Measurements from ENCODE around the gene S100A2.

DNA sequence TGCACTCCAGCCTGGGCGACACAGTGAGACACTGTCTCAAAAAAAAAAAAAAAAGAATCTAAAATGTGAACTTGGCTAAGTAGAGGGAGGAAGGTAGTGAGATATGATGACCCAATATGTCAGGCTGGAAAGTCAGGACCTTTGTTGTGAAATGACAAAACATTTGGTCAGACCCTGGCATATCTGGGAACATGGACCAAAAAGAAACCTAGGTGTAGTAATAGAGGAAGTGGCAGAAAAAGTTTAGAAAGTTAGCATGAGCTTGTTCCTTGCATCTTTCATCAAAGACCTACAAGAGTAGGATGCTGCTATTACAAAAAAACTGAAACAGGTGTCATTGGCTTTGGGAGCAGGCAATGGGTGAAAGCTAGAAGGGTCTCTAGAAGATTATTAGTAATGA lies 9.3 kb downstream of the S100A2 start:
- TF ChIP-seq, protein P1, sequence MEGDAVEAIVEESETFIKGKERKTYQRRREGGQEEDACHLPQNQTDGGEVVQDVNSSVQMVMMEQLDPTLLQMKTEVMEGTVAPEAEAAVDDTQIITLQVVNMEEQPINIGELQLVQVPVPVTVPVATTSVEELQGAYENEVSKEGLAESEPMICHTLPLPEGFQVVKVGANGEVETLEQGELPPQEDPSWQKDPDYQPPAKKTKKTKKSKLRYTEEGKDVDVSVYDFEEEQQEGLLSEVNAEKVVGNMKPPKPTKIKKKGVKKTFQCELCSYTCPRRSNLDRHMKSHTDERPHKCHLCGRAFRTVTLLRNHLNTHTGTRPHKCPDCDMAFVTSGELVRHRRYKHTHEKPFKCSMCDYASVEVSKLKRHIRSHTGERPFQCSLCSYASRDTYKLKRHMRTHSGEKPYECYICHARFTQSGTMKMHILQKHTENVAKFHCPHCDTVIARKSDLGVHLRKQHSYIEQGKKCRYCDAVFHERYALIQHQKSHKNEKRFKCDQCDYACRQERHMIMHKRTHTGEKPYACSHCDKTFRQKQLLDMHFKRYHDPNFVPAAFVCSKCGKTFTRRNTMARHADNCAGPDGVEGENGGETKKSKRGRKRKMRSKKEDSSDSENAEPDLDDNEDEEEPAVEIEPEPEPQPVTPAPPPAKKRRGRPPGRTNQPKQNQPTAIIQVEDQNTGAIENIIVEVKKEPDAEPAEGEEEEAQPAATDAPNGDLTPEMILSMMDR (IDR thresholded peaks at IDR 0.05) = no peak
- no peak for TF ChIP-seq POLR2A (IDR thresholded peaks at IDR 0.05)

Measured in tibial nerve (tissue), 3 donors.